Mesodermal cell (in vitro differentiated cells): Measurements from ENCODE around the gene N4BP2.
A peak's percentile ranks its signal among the peaks of the same experiment; 100 is the strongest.

ENCODE experiments used
- H3K27ac ChIP-seq: 2 replicates; pipeline ENCODE4 v1.7.0; 2013; ENCODE audit warnings: mild to moderate bottlenecking, low read depth, low read length, moderate library complexity; ENCODE audit not compliant: severe bottlenecking
- H3K36me3 ChIP-seq: 2 replicates; pipeline ENCODE4 v1.7.1; 2013; ENCODE audit warnings: mild to moderate bottlenecking, low read length, moderate library complexity; ENCODE audit not compliant: control insufficient read depth, insufficient read depth
- H3K4me1 ChIP-seq: one replicate; pipeline ENCODE4 v1.7.1; 2013; ENCODE audit warnings: mild to moderate bottlenecking, low read length; ENCODE audit not compliant: insufficient read depth, control insufficient read depth, poor library complexity, severe bottlenecking
- H3K4me3 ChIP-seq: 2 replicates; pipeline ENCODE4 v1.7.0; 2013; ENCODE audit warnings: low read length, control low read depth, mild to moderate bottlenecking; ENCODE audit not compliant: insufficient read depth, poor library complexity, severe bottlenecking; ENCODE audit errors: extremely low read depth
- H3K9me3 ChIP-seq: 2 replicates; pipeline ENCODE4 v1.7.1; 2013; ENCODE audit warnings: mild to moderate bottlenecking, low read length, moderate library complexity; ENCODE audit not compliant: control insufficient read depth
- WGBS, 2 experiments: methylation state at CpG; one replicate each; pipeline ENCODE4 v1.1.5; 2013; ENCODE audit warnings: missing lambda C conversion rate in 2 of 2; ENCODE audit not compliant: insufficient coverage in 2 of 2; 5-methylcytosine and 5-hydroxymethylcytosine counted together

N4BP2 gene

GRCh38 chr4:40053161-40053560 lies 3.5 kb upstream of the N4BP2 start:
- WGBS, 2 experiments, result no CpG with 5 or more reads among the region's 5 CpGs
- Histone ChIP-seq H3K4me3 (no peak overlapping the region), H3K9me3 (no peaks in the 10 kb centered on the region), H3K36me3 (no peaks in the 10 kb centered on the region), H3K27ac (no peak overlapping the region), H3K4me1 (peaks cover 2% of the 10 kb centered on the region)

GRCh38 chr4:40055511-40055862 lies 1.2 kb upstream of the N4BP2 start:
- peak overlapping the region; percentile 100 for H3K27ac ChIP-seq
- H3K4me3 ChIP-seq, result peak overlapping the region; percentile 81
- H3K36me3 ChIP-seq, result peaks cover 11% of the 10 kb centered on the region
- peaks cover 14% of the 10 kb centered on the region for H3K4me1 ChIP-seq
- no CpG with 5 or more reads among the region's 5 CpGs for whole genome bisulfite sequencing, 2 experiments
- H3K9me3 ChIP-seq, result no peaks in the 10 kb centered on the region

GRCh38 chr4:40055863-40056715 lies 561 bp upstream of the N4BP2 start:
- Histone ChIP-seq H3K36me3 (peaks cover 16% of the 10 kb centered on the region), H3K27ac (peak overlapping the region; percentile 100), H3K4me3 (peak overlapping the region; percentile 81), H3K4me1 (peaks cover 14% of the 10 kb centered on the region), H3K9me3 (no peaks in the 10 kb centered on the region)
- 0% methylated on average over 37 to 76 of the region's 86 CpGs for WGBS, 2 experiments

GRCh38 chr4:40057586-40058091 lies 989 bp downstream of the N4BP2 start:
- peaks cover 29% of the 10 kb centered on the region for H3K36me3 ChIP-seq
- peaks cover 14% of the 10 kb centered on the region for H3K4me1 ChIP-seq
- 1 to 2% methylated on average over 9 to 11 of the region's 13 CpGs for WGBS, 2 experiments
- H3K27ac ChIP-seq, result peak overlapping the region; percentile 100
- H3K9me3 ChIP-seq, result no peaks in the 10 kb centered on the region
- peak overlapping the region; percentile 81 for H3K4me3 ChIP-seq

- peaks cover 14% of the 10 kb centered on the region for H3K4me1 ChIP-seq
- WGBS, 2 experiments, result 3 to 5% methylated on average over 4 of the region's 9 CpGs
- H3K36me3 ChIP-seq, result peaks cover 33% of the 10 kb centered on the region
- H3K9me3 ChIP-seq, result no peaks in the 10 kb centered on the region
- no peak overlapping the region for H3K27ac ChIP-seq
- peak overlapping the region; percentile 81 for H3K4me3 ChIP-seq
Measured at GRCh38 chr4:40058121-40058520, 1.5 kb downstream of the N4BP2 start.

GRCh38 chr4:40058854-40059253 lies 2.2 kb downstream of the N4BP2 start:
- no peak overlapping the region for H3K27ac ChIP-seq
- WGBS, 2 experiments, result 67 to 100% methylated on average over 1 to 3 of the region's 14 CpGs
- peaks cover 14% of the 10 kb centered on the region for H3K4me1 ChIP-seq
- no peaks in the 10 kb centered on the region for H3K9me3 ChIP-seq
- H3K4me3 ChIP-seq, result peak overlapping the region; percentile 81
- peaks cover 40% of the 10 kb centered on the region for H3K36me3 ChIP-seq

- WGBS, 2 experiments, result 93 to 100% methylated on average over 2 to 5 of the region's 6 CpGs
- Histone ChIP-seq H3K4me3 (no peak overlapping the region), H3K4me1 (peaks cover 14% of the 10 kb centered on the region), H3K36me3 (peaks cover 45% of the 10 kb centered on the region), H3K27ac (no peak overlapping the region), H3K9me3 (no peaks in the 10 kb centered on the region)
Measured at GRCh38 chr4:40059362-40059761, 2.7 kb downstream of the N4BP2 start.

GRCh38 chr4:40065010-40065409 lies 8.4 kb downstream of the N4BP2 start:
- H3K36me3 ChIP-seq, result peaks cover 53% of the 10 kb centered on the region
- no peaks in the 10 kb centered on the region for H3K4me1 ChIP-seq
- 89 to 95% methylated on average over 3 of the region's 3 CpGs for WGBS, 2 experiments
- H3K27ac ChIP-seq, result no peak overlapping the region
- no peaks in the 10 kb centered on the region for H3K9me3 ChIP-seq
- no peak overlapping the region for H3K4me3 ChIP-seq

GRCh38 chr4:40066651-40067050 lies 10.0 kb downstream of the N4BP2 start:
- Histone ChIP-seq H3K4me1 (no peaks in the 10 kb centered on the region), H3K36me3 (peaks cover 41% of the 10 kb centered on the region), H3K4me3 (no peak overlapping the region), H3K27ac (no peak overlapping the region), H3K9me3 (no peaks in the 10 kb centered on the region)
- WGBS, 2 experiments, result no CpG with 5 or more reads among the region's 3 CpGs

- Histone ChIP-seq H3K27ac (no peak overlapping the region), H3K4me3 (no peak overlapping the region), H3K4me1 (no peaks in the 10 kb centered on the region), H3K36me3 (peaks cover 41% of the 10 kb centered on the region), H3K9me3 (no peaks in the 10 kb centered on the region)
- whole genome bisulfite sequencing, 2 experiments, result no CpG with 5 or more reads among the region's 1 CpG
Measured at GRCh38 chr4:40070387-40070786, 13.7 kb downstream of the N4BP2 start.

GRCh38 chr4:40086421-40086820 lies 29.8 kb downstream of the N4BP2 start:
- WGBS, 2 experiments, result 90 to 100% methylated on average over 1 to 3 of the region's 8 CpGs
- H3K36me3 ChIP-seq, result peaks cover 30% of the 10 kb centered on the region
- no peaks in the 10 kb centered on the region for H3K4me1 ChIP-seq
- no peaks in the 10 kb centered on the region for H3K9me3 ChIP-seq
- H3K4me3 ChIP-seq, result no peak overlapping the region
- H3K27ac ChIP-seq, result no peak overlapping the region
